Ishikawa (cell line): ENCODE data around the gene PRKCB.

Experiments used
- CEBPB ChIP-seq: IDR thresholded peaks from 2 replicates; pipeline ENCODE4 v1.6.1; 2012
- CREB1 ChIP-seq: IDR thresholded peaks from 2 replicates; pipeline ENCODE4 v1.6.1; 2012; ENCODE audit warnings: low read depth
- EGR1 ChIP-seq: IDR thresholded peaks from 2 replicates; pipeline ENCODE4 v1.6.1; 2012
- EP300 ChIP-seq: IDR thresholded peaks from 2 replicates; pipeline ENCODE4 v1.6.1; 2012; ENCODE audit warnings: borderline replicate concordance
- FOXM1 ChIP-seq: IDR thresholded peaks from 2 replicates; pipeline ENCODE4 v1.6.1; 2012; ENCODE audit warnings: low read depth, borderline replicate concordance
- NFIC ChIP-seq: IDR thresholded peaks from 2 replicates; pipeline ENCODE4 v1.6.1; 2012
- RAD21 ChIP-seq: IDR thresholded peaks from 2 replicates; pipeline ENCODE4 v1.6.1; 2012; ENCODE audit warnings: low read depth
- TAF1 ChIP-seq: IDR thresholded peaks from 2 replicates; pipeline ENCODE4 v1.6.1; 2012; ENCODE audit warnings: low read depth, mild to moderate bottlenecking
- TCF12 ChIP-seq: IDR thresholded peaks from 2 replicates; pipeline ENCODE4 v1.6.1; 2012; ENCODE audit warnings: low read depth
- TEAD4 ChIP-seq: IDR thresholded peaks from 2 replicates; pipeline ENCODE4 v1.6.1; 2012
- YY1 ChIP-seq: IDR thresholded peaks from 2 replicates; pipeline ENCODE4 v1.6.1; 2012; ENCODE audit warnings: low read depth
- ZBTB7A ChIP-seq: IDR thresholded peaks from 2 replicates; pipeline ENCODE4 v1.6.1; 2012; ENCODE audit warnings: low read depth
- TF ChIP-seq, protein P1 (sequence below): IDR thresholded peaks from 2 replicates; pipeline ENCODE4 v1.6.1; 2012
- TF ChIP-seq, protein P2 (sequence below): IDR thresholded peaks from 2 replicates; pipeline ENCODE4 v1.6.1; 2012; ENCODE audit warnings: low read depth, mild to moderate bottlenecking
- TF ChIP-seq, protein P3 (sequence below): IDR thresholded peaks from 2 replicates; pipeline ENCODE4 v1.6.1; 2012

Gene PRKCB

DNA sequence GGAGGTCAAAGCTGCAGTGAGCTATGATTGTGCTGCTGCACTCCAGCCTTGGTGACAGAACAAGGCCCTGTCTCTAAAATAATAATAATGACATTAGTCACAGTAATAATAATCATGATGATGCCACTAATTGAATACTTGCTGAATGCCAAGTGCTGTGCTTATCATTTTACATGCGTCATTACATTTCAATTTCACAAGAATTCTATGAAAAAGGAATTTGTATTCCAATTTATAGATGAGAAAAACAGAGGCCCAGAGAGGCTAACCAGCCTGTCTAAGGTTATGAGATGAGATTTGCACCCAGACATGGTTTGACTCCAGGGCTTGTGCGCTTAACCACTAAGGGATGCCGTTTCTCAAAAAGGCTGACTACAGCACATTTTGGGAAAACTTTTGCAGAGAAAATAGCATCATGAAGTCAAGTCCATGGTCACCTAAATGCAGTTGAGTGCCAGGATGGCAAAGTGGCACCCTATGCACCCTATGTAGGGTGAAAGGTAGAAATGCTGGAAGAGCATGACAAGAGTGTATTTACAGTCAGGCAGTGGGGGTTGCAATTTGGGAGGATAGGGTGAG, 276.0 kb downstream of the PRKCB start:
- TF ChIP-seq EGR1 (no peak), CEBPB (no peak), ZBTB7A (no peak), EP300 (no peak), RAD21 (no peak), FOXM1 (no peak), NFIC (no peak), CREB1 (no peak), YY1 (no peak), TCF12 (no peak), TEAD4 (no peak), TAF1 (no peak)
- TF ChIP-seq, protein P1, sequence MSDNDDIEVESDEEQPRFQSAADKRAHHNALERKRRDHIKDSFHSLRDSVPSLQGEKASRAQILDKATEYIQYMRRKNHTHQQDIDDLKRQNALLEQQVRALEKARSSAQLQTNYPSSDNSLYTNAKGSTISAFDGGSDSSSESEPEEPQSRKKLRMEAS: no peak
- TF ChIP-seq, protein P2, sequence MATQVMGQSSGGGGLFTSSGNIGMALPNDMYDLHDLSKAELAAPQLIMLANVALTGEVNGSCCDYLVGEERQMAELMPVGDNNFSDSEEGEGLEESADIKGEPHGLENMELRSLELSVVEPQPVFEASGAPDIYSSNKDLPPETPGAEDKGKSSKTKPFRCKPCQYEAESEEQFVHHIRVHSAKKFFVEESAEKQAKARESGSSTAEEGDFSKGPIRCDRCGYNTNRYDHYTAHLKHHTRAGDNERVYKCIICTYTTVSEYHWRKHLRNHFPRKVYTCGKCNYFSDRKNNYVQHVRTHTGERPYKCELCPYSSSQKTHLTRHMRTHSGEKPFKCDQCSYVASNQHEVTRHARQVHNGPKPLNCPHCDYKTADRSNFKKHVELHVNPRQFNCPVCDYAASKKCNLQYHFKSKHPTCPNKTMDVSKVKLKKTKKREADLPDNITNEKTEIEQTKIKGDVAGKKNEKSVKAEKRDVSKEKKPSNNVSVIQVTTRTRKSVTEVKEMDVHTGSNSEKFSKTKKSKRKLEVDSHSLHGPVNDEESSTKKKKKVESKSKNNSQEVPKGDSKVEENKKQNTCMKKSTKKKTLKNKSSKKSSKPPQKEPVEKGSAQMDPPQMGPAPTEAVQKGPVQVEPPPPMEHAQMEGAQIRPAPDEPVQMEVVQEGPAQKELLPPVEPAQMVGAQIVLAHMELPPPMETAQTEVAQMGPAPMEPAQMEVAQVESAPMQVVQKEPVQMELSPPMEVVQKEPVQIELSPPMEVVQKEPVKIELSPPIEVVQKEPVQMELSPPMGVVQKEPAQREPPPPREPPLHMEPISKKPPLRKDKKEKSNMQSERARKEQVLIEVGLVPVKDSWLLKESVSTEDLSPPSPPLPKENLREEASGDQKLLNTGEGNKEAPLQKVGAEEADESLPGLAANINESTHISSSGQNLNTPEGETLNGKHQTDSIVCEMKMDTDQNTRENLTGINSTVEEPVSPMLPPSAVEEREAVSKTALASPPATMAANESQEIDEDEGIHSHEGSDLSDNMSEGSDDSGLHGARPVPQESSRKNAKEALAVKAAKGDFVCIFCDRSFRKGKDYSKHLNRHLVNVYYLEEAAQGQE: no peak
- TF ChIP-seq, protein P3, sequence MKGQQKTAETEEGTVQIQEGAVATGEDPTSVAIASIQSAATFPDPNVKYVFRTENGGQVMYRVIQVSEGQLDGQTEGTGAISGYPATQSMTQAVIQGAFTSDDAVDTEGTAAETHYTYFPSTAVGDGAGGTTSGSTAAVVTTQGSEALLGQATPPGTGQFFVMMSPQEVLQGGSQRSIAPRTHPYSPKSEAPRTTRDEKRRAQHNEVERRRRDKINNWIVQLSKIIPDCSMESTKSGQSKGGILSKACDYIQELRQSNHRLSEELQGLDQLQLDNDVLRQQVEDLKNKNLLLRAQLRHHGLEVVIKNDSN: no peak

- no peak for TF ChIP-seq CEBPB
- TF ChIP-seq FOXM1: no peak
- TF ChIP-seq YY1: no peak
- TF ChIP-seq, protein P1: no peak
- no peak for TF ChIP-seq TAF1
- TF ChIP-seq EP300: no peak
- TF ChIP-seq EGR1: no peak
- TF ChIP-seq NFIC: no peak
- TF ChIP-seq TCF12: no peak
- TF ChIP-seq, protein P2: no peak
- TF ChIP-seq, protein P3: no peak
- no peak for TF ChIP-seq ZBTB7A
- TF ChIP-seq RAD21: no peak
These were observed 277.4 kb downstream of the PRKCB start for GRCh38 chr16:24113115-24113745.

- no peak for TF ChIP-seq CEBPB
- TF ChIP-seq CREB1: no peak
- TF ChIP-seq, protein P3: no peak
- no peak for TF ChIP-seq NFIC
- no peak for TF ChIP-seq FOXM1
- no peak for TF ChIP-seq YY1
These were observed 279.1 kb downstream of the PRKCB start for GRCh38 chr16:24114876-24115275.

- TF ChIP-seq EGR1 (no peak), FOXM1 (no peak), EP300 (no peak), TCF12 (no peak), TAF1 (no peak), NFIC (no peak), ZBTB7A (no peak), CEBPB (no peak), YY1 (no peak), RAD21 (no peak), CREB1 (no peak), TEAD4 (no peak)
- TF ChIP-seq, protein P1: no peak
- TF ChIP-seq, protein P2: no peak
- TF ChIP-seq, protein P3: no peak
These were observed 280.4 kb downstream of the PRKCB start for GRCh38 chr16:24116046-24116776.
